Activated CD4-positive, CD25-positive, alpha-beta regulatory T cell treated with anti-CD3 and anti-CD28 coated beads, Interleukin-2, amount 50 U/mL, for 24 hours (primary cell): ENCODE results near the gene SMAD5.

Source experiments
- ATAC-seq, 2 donors: fragments of 150-1000 bp; cut with Tn5 transposase; one replicate each; pipeline ENCODE4 v1.10.0; 2021; ENCODE audit warnings: mild to moderate bottlenecking in 1 of 2, moderate library complexity in 1 of 2

SMAD5 gene

GRCh38 chr5:136132557-136133221 is at the start of gene SMAD5:
SMAD5 (plus strand) TSS chr5:136132845; CDS start chr5:136153761, 20,916 bp downstream.
- peak; percentile 58 to 77 for ATAC-seq

DNA sequence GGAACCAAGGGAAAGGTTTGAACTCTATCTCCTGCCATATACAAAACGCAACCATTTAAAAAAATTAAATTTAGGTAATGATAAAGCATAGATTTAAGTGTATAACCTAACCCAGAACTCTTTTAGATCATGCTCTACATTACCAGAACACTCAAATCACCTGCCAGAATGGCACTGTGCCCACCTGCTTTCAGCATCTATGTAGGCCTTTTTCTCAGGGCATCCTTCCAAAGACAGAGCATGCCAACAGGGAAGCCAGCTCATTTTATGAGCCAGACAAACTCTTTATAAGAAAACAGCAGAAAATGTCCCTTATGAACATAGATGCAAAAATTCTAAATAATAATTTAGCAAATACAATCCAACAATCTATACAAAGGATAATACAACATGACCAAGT is 47.9 kb upstream of the SMAD5 start:
- no peak for ATAC-seq

GRCh38 chr5:136086783-136087566 is 45.7 kb upstream of the SMAD5 start:
- no peak for ATAC-seq

DNA sequence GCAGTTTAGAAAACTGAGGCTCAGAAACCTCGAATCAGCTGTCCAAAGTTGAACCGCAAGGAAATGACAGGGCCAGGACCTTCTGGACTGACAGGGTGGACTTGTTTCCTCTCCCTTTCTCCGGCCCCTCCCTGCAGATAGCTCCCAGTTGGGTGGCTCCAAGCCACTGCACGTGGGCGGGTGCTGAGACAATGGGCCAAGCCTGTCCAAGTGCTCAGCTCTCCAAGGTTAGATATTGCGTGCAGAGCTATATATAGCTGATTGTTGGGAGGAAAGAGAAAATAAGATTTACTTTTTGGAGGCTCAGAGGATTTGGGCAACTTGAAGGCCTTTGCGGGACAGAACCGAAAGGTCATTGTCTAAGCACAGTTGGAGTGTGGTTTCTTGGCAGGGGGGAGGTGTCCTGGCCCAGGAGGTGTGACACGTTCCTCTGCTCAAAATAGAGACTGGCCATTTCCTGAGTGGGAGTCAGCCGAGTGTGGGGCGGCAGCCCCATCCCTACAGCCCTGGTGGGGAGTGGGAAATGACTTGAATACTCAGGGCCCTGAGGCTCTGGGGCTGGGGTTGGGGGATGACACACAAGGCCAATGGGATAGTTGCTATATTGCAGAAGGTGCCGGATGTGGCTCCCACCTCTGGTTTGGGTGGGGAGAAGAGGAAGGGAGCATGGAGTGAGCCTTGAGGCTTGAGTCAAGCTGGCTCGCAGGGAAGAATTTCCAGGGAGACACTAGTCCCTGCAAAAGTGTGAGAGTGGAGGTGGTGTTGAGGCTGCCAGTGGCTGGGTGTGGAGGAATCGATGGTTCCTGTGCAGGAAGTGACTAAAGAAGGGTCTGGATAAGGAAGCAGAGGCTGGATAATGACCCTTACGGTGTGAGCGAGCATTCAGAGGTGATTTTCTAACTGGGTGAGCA is 44.4 kb upstream of the SMAD5 start:
- no peak for ATAC-seq

GRCh38 chr5:136089791-136090190 is 42.9 kb upstream of the SMAD5 start:
- no peak for ATAC-seq

DNA sequence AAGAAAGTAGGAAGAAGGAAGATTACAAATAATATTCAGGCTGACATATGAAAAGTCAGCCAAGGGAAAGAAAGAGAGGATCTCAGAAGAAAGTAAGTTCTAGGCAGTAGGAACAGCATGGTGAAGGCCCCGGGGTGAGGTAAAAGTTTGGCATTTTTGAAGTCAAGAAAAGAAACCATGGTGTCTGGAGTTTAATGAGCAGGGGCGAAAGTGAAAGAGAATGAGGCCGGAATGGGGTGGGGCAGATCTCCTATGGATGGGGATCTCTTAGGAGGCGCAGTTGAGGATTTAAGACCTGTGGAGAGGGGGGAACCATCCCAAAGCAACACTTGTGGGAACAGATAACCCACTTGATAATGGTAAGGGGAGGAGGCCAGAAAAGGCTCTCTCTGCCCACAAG is 42.3 kb upstream of the SMAD5 start:
- no peak for ATAC-seq

GRCh38 chr5:136094189-136094912 is 38.3 kb upstream of the SMAD5 start:
- ATAC-seq: no peak

- ATAC-seq: no peak
Observed at GRCh38 chr5:136094913-136095641, 37.6 kb upstream of the SMAD5 start.

GRCh38 chr5:136098176-136098575 is 34.5 kb upstream of the SMAD5 start:
- no peak for ATAC-seq

DNA sequence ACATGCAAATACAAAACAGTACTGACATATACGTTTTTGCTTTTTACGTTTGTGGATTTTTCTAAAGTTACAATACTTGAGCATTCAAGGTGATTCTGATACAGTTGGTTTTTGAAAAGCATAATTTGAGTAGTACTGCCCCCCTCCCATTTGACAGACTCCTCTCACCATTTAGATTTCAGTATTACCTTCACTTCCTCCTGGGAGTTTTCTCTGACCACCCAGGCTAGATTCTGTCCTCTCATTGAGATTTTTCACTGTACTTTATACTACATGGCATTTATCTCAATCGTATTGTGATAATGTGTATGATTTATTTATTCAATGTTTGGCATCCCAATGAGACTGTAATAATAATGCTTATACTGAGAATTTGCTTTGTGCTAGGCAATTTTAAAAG is 32.8 kb upstream of the SMAD5 start:
- ATAC-seq: no peak

DNA sequence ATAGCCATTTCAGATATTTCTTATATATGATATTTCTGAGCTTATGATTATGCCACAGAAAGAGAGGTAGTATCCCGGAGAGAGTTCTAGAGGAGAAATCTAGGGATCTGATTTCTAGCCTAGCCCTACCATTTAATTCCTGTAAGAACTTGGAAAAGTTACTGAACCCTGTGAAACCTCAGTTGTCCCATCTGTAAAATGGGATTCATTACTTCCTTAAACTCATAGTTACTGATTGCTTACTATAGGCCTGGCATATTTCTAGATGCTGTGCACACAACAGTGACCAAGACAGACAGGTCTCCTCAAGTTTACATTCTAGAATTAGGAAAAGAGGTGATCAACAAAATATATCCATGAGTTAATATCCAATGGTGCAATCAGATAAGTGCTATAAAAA is 30.8 kb upstream of the SMAD5 start:
- no peak for ATAC-seq

DNA sequence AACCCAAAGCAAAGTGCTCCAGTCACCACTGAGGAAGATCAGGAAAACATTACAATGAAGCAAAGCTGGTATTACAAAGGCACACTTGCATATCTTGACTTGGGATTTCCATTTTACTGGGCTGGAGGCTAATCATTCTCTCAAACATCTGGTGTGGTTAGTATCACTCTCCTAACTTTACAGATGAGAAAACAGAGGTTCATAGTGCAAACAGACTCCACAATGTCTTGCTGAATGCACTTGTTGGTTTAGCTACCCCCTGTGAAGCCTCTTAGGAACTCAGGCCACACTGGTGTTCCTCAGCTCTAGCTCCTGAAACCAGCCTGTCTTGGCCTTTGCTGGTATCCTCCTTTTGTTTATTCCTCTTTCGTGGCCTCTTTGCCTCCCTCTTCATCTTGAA is 29.5 kb upstream of the SMAD5 start:
- ATAC-seq: no peak

DNA sequence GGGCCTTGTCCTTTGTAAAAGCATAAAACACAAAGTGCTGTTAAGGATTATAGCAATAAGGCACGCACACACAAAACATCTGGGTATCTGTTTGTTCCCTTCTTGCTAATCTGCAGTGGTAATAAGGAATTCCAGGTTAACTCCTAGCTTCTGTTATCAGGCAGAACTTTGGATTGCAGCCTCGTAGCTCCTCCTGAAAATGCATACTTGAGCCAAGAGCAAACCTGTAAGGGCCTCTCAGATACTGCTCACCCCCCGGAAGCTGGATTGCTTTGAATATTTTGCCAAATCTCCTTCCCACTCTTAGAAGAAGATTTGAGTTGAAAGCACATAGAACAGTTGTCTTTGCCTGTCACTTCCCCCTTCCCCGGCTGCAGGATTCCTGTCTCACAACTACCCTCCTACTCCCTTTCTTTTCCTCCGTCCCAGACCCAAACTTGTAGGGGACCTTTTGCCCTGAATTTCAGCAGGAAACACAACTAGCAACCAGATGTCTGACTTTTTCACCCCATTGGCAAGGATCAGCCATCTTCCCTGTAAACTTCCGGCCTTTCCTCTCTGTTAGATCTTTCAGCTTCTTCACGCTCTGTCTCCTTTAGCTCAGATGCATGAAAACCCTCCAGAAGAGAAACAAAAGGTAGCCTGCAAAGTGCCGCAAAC is 28.2 kb upstream of the SMAD5 start:
- ATAC-seq: no peak

GRCh38 chr5:136106351-136107031 is 26.2 kb upstream of the SMAD5 start:
- ATAC-seq: no peak

DNA sequence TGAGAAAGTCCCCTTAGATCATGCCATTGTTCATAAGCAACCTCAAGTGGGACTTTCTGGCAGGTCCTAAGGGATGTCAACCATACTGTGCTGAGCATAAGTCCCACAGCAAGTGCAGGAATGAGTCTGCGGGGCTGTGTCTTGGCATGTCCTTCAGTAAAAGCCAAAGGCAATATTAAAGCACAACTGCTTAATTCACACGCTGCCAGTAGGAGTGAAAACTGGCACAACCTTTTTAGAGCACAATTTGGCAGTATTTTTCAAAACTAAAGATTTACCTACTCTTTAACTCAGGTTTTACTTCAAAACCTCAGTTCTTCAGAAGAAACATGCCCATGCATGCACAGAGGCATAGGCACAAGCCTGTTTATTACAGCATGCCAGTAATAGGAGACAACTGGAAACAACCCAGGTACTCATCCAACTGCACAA is 24.4 kb upstream of the SMAD5 start:
- peak in 1 of 2 donors; percentile 48 for ATAC-seq

- no peak for ATAC-seq
Observed at GRCh38 chr5:136108766-136109165, 23.9 kb upstream of the SMAD5 start.

GRCh38 chr5:136109453-136110135 is 23.1 kb upstream of the SMAD5 start:
- ATAC-seq: no peak

DNA sequence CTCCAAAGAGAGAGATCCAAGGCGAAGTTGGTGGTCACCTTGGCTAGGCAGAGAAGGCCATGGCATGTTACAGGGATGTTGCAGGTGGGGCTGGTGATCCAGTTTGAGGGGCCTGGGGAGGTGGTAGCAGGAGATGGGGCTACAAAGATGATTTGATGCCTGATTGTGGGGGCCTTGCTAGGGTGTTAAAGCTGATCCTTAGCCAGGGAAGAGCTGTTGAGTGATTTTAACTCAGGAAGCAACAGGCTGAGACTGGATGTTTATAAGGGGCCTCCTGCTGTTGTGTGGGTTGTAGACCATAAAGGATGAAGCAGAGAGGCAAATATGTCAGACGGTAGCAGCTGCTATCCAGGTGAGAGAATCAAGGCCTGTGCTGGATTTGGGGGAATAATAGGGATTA is 19.0 kb upstream of the SMAD5 start:
- ATAC-seq: no peak

DNA sequence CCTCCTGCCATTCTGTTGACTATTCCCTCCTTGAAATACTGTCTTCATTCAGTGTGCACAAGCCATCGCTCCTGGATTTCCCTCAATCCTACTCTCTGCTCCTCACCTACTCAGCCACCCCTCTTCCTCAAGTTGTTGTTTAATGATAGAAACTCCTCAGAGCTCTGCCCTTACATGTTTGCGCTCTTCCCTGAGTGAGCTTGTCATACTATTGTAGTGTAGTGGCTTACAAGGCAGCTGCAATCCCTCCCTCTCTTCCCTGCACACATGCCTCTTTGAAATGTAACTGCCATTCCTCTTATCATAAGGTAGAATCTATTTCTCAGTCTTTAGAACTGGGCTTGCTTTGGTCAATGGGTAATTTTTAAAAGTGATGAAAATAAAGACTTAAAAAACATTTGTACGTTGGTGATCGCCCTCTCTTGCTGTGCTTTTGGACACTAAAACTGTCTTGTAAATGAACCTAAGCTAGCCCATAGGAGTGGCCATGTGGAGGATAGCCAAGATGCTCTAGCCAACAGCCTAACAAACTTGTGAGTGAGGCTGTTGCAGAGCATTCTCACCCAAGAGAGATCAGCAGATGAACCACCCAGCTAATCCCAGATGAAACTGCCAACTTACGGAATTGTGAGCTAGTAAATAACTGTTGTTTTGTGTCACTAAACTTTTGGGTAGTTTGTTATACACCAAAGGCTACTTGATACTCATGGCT is 18.1 kb upstream of the SMAD5 start:
- ATAC-seq: no peak
